SKM-1 (cell line): Measurements from ENCODE around the gene SLC35A2.
"Not testable (repeated sequence)": the region's sequence is repeated elsewhere in the genome, so short reads cannot be mapped to it uniquely, and the experiment has no call there.

Experiments used
- DNase-seq: peaks from one replicate; lab custom pipeline; 2025; ENCODE audit not compliant: unreplicated experiment; lab: John Stamatoyannopoulos, UW

Gene SLC35A2

DNA sequence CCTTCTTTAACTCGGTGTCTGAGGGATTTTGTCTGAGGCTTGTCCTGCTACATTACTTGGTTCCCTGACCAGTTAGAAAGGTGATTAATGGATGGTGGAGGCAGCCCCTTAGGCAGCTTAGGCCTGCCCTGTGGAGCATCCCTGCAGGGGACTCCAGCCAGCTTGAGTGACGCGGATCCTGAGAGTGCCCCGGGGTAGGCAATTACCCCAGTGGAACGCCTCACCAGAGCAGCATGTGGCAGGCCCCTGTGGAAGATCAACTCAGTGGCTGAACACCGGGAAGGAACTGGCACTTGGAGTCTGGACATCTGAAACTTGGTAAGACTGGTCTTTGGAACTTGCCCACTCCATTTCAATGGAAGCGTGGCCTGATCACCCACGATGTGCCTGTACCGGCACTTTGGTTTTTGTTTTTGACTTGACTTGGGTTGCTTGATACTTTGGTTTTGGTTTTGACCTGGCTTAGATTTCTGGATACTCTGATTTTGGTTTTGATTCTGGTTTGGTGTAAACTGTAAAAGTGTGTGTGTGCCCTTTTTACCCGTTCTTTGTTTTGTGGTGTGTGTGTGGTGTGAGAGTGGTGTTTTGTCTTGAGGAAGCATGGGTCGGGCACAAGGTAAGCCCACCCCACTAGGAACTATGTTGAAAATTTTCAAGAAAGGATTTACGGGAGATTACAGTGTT lies 57.2 kb downstream of the SLC35A2 start:
- not testable (repeated sequence) for DNase-seq

DNA sequence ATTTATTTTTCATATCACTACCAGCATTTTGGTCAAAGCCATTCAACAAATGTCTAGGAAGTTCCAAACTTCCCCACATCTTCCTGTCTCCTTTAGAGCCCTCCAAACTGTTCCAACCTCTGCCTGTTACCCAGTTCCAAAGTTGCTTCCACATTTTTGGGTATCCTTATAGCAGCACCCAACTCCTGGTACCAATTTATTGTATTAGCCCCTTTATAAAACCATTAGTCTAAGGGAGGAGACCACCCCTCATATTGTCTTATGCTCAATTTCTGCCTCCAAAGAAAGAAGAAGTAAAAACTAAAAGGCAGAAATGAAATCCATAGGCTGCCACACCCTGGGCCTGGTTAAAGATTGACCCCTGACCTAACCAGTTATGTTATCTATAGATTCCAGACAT lies 58.0 kb downstream of the SLC35A2 start:
- not testable (repeated sequence) for DNase-seq
